ENCODE measurements around the gene MRRF.

MRRF gene, protein sequence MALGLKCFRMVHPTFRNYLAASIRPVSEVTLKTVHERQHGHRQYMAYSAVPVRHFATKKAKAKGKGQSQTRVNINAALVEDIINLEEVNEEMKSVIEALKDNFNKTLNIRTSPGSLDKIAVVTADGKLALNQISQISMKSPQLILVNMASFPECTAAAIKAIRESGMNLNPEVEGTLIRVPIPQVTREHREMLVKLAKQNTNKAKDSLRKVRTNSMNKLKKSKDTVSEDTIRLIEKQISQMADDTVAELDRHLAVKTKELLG

DNA sequence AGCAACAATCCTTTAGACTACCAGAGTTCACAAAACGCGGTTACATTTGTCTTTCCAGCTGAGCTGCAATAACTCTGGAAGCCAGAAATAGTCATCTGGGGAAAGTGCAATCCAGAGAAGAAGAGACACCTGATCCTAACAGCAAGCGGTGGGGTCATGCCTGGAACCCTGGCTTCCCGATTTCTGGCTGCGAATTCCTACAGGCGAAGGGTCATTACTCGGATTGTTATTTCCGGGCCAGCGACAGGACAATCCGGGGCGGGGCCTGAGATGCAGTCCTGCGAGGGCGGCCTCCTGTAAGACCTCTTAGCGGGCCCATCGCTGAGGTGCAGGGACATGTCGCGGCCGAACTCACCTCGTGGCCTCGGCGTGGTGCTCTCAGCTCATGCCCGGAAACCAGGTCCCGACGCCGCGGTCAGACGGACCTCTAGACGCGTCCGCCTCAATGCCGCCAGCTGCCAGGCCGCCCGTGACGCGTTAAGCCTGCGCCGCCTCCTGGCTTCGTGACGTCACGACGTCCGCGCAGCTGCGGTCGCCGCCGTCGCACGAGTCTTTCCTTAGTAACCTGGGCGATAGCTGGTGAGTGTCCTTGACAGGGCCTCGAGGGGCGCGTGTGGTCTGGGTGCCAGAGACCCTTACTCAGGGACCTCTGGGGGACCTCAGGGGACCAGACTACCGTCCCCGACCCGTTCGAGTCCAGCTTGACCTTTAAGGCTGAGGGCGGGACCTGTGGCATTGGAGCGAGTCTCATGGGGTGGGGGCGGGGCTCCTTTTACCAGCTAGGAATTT is at the start of gene MRRF, which contains the start of gene RBM18:
TSS of gene MRRF (plus strand) at position 523 of the 789 bp plus-strand sequence. CDS start 6,010 bp downstream, outside the sequence.
TSS of gene RBM18 (minus strand) at position 481 of the 789 bp plus-strand sequence. CDS start 3,348 bp downstream, outside the sequence.
- DNase-seq (ENCODE audit: low read depth), result peak; percentile 85

DNA sequence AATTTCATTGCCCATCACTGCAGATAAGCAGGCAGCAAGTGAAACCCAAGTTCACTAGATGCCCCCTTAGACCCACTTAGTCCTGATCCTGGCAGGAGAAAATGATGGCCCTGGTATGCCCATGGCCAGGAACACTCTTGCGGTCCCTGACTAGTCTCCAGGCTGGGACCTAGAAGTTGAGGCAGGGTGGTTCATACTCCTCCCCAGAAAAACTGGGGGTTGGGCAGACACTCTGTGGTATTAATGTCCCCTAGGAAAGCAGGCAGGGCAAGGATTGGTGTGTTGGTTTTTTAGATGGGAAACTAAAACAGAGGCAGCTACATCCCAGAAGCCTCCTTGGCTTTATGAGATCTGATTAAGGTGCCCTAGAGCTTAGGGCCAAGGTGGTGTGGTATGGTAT is 49.0 kb upstream of the MRRF start:
- DNase-seq (ENCODE audit: low read depth), result no peak

DNA sequence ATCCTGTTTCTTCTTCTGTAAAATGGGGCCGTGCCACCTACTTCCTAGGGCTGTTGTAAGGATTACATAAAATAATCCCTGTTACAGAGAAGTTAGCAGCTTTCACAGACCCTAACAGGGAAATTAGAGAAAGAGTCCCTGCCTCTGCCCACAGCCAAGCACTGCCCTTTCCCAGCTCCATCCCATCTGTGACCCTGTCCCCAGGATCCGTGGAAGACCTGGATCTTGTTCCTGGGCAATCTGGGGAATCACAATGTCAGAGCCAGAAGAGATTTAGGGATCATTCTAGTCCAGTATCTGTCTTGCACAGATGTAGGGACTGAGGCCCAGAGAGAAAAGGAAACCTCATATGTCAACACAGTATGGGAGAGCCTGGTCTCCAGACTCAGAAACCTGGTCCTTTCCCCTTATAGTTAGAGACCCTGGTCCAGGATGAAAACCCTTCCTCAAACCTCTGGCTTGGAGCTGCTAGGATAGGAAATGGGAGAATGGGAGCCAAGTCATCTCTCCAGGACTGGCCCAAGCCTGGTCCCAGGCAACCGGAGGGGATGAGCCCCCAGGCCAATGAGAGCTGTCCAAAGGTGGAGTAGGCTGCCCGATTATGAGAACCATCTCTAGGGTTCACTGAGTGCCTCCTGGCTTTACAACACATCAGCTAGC is 48.4 kb upstream of the MRRF start:
- no peak for DNase-seq (ENCODE audit: low read depth)

DNA sequence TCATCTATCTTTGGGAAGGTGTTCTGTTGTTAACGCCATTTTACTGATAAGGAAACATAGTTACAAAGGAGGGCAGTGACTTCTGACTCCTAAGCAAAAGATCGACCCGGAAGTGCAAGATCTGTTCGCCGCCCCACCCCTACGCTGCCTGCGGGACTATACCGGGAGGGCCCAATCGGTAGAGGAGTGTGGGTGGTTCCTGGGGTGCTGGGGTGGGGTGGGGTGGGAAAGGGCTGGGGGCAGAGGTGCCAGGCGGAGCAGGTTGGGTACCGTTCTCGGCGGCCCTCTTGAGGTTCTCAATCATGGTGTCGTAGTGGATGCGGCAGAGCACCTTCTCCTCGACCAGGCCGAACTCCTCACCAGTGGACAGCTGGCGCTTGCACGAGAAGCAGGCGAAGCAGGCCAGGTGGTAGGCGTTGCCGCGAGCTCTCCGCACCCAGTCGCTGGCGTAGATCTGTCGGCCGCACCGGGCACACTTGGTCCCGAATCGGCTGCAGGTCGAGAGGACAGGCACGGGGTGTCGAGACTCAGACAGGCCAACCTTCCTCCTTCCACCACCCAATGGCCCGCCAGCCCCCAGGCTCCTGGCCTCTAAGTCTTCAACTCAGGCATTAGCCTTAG is 47.8 kb upstream of the MRRF start:
- no peak for DNase-seq (ENCODE audit: low read depth)

DNA sequence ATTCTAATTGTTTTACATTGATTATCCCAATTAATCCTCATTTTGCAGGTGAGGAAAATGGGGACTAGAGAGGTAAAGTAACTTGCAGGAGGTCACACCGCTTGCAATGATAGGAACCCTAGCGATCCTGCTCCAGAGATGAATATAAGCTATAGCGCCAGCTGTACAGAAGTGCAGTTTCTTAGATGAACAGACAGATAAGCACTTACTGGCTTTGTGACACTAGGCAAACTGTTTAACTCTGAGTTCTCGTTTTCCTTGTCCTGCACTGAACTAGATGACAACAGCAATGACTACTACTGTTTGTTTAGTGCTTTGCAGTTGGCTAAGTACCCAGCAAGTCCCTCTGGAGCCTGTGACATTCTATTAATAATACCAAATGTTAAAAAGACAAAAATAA is 47.0 kb upstream of the MRRF start:
- DNase-seq (ENCODE audit: low read depth), result no peak

DNA sequence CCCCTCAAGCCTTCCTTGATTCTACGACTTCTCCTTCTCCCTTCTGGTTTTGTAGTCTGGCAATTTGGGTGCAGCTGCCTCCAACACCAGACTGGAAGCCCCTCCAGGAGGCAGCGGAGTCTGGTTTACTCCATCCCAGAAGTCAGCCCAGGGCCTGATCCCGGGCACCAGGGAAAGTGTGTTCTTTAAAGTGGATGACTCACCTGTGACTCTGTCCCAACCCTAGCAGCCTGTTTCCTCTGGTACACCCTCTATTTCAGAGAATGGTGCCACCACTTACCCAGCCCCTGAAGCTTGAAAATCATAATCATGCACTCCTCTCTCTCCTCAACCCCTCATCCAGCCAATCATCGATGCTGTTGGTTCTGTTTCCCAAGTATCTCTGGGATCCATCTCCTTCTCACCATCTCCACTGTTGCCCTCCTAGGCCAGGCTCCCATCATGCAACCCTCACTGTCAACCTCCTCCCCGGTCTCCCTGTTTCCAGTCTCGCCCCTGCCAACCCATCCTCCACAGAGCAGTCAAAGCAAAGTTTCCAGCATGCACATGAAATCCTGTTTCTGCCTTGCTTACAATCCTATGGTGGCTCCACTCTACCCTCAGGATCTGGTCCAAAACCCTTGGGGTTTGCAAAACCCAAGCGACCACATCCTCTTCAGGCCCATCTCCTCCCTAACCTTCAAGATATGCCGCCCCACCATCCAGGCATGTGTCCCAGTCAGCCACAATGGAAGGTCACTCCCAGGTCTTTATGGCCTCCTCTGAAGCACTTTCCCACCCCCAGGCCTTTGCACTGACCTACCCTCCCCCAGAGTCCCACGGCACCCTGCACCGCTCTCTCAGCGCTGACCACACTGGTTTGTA is 46.4 kb upstream of the MRRF start:
- DNase-seq (ENCODE audit: low read depth), result no peak

DNA sequence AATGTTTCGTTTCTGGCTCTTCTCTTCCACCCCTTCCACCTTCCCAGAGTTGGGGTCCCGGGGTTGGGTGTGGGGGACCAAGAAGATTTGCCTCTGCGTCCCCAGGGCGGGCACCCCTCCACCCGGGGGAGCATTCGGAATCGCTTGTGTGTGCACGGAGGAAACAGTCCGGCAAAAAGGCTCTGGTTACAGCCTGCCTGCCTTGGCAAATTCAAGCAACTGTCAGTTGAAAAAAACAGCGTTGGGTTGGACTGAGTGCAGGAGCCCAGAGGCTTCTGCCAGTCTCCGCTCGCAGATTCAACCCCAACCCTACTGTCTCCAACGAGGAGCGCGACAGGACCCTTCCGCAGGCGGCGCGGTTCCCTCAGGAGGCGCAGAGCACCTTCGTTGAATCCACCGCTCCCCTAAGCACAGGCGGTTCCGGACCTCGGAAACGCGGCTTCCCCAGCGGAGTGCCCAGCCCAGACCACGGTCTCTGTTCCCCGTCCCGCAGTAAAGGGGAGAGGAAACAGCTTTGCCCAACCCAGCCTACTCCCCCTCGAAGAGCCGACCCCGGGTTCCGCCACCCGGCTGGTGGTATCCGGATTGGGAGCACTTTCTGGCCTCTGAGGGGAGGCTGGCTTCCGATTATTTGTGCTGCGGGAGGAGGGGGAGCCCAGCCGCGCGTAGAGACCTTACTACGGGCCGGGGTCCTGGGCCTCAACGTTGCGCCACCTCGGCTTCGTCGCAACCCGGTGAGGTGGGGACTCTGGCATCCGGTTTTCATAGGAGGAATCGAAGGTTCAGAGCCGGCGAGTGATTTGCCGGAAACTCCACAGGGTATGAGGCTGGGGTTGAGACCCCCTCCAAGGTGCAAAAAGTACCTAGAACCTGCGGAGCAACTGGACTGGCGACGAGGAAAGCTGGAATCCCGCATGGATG is 45.5 kb upstream of the MRRF start:
- DNase-seq (ENCODE audit: low read depth), result no peak

DNA sequence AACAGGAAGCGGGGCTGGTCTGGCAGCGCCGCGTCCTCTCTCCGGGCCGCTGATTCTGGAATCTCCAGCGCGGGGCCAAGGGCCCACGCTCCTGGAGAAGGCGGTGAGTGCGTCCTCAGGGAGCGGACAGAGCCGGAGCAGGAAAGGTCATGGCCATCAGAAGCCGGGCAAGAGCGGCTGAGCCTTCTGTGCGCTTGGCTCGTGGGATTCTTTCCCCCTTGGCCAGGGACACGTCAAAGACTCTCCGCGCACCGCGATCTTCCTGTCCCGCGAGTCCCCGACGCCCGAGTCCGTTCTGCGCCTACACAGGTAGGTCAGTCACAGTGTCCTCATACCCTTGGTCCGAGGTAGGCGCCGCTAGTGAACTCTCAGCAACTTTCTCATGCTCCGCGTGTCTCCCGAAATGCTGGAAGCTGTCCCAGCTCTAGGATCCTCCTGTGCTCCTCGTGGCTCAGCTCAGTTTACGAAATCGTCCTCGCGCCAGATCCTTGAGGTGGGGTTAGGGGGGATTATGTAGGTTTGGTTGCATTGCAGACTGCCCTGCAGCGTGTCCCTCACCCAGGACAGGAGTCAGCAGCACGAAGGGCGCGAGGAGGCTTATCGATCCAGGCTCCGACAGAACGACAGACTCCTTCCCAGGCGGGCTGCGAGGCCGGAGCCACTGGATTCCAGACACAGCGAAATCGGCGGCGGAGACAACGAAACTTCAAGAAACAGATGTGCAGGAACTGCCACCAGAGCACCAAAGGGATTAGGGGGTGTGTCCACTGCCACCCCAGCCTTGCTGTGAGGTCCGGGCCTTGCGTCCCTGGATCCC is 44.6 kb upstream of the MRRF start:
- DNase-seq (ENCODE audit: low read depth), result no peak

DNA sequence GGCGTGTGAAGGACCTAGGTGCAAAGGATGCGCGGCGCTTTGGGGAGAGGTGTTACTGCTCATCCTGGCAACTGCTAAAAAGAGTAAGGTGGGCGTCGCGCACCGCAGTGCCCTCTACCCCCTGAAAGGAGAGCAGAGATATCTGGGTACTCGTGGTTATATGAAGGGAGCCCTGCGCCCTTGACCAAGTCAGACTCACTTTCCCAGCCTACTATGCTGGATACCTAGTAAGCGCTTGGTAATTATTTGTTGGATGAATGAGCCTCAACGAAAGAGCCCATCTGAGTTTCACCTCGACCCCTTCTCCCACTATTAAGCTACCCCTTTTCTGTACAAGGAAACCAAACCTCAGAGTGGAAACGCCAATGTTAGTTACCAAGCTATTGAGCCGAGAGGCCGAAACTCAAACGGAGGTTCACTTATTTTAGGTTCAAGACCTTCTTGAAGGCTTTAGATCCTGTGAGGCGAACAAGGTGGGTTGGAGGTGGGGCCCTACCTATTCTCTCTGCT is 44.0 kb upstream of the MRRF start:
- no peak for DNase-seq (ENCODE audit: low read depth)

DNA sequence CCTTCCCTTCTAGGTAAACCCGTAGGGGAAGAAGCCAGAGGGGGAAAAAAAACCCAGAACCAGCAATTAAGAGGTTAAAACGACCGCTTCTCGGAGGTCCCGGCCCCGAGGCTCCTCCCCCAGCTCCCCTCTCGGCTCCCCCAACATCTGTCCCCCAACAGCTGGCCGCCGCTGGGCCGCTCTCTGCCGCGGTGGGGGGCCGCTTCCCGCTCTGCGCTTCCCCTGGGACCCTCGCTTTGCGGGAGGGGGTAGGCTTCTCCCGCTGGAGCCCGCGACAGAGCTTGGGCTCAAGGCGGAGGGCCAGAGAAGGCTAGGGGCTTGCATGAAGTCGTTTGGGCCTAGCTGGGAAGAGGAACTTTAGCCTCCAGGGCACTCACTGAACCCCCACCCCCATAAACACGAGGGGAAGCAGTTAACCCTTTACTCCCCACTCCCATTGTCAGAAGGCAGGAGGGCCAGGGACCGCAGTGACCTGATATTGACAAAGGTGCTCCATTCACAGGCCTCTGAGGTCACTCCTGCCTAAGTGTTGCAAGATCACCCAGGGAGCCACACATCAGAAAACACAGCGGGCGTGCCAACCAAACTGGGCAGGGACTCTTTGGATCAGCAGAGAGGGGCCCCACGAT is 43.4 kb upstream of the MRRF start:
- DNase-seq (ENCODE audit: low read depth), result no peak

DNA sequence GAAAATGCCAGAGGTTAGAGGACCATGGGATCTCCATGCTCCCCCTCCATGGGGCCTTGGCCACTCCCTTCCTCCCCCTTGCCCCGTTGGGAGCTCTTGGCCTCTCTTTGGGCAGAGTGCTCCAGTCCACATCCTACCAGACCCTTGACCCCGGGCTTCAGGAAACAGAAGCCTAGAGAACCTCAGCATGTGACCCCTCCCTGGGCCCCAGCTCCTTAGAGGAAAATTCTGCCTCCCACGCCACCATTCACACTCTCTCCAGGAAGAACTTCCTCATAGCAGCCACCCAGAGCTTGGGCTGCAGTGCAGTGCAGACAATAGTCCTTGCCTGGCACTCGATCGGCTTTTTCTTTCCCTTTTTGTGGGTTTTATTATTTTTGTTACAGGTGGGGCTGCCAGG is 41.9 kb upstream of the MRRF start:
- DNase-seq (ENCODE audit: low read depth), result no peak

DNA sequence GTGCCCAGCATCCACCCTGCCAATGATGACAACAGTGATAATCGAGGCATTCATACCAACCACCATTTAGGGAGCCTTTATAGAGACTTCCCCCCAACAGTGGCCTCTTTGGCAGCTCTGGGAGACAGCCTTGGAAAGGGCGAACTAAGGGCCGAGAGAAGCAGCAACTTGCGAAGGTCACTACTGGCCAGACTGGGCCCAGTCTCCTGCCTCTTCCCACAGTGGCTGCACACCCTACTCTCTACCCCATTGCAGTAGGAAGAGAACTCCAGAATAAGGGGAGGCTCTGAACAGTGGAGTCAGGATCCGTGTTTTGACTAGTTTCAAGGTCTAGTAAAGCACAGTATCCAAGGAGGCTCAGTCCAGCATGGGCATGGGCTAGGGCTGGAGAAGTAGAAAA is 41.2 kb upstream of the MRRF start:
- DNase-seq (ENCODE audit: low read depth), result no peak

DNA sequence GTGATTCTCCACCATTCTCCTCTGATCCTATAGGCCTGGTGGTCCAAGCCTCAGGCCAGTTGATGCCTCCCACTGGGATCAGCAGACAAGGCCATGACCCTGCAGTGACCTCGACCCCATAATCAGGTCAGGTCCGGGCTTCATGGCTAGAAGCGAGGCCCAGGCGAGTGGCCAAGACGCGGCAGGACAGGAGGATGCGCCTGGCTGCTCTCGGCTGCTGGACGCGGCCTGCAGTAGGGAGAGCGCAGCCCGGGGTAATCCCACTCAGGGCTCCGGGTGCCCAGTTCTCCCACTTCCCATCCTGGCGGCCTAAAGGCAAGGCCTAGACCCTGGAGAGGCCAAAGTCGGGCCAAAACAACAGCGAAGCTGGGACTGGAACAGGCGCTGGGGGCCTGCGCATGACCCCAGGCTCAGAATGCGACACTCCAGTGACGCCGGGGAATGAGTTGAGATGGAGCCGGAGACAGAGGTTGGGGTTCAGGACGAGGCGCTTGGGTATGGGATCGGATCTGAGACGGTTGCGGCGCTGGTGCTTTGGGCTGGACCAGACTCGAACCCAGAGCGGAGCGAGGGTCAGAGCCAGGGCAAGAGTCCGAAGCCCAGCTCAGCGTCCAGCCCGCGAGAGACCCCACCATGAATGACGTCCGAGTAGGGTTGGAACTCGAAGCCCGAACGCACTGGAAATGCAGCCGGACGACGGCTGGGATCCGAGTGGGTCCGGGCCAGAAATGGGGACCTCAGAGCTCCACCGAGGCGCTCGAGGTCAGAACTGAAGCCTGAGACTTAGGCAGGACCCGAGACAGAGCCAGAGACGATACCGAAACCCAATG is 39.2 kb upstream of the MRRF start:
- no peak for DNase-seq (ENCODE audit: low read depth)

DNA sequence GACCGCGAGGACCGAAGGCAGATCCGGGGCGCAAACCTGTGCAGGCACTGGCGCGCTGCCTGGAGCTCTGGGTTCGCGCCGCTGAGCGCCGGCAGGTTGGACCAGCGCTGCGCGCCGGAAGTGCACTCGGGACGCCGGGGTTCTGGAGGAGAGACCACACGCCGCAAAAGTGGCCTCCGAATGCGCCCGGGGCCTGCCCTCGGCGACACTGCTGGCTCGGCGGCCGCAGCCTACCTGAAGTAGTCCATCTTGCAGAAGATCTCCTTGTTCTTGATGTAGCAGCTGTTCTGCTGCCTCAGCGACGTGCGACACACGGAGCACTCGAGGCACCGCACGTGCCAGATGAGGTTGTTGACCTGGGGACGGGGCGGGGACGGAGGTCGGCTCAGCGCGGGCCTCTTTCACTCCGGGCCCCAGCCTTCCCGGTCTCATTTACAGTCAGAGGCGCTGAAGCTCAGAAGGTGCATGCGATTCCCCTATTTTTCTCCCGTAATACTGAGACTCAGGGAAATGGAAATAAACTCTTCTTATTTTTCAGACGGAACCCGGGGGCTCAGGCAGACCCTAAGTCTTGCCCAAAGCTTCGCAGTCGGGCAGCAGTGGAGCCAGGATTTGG is 38.4 kb upstream of the MRRF start:
- no peak for DNase-seq (ENCODE audit: low read depth)

DNA sequence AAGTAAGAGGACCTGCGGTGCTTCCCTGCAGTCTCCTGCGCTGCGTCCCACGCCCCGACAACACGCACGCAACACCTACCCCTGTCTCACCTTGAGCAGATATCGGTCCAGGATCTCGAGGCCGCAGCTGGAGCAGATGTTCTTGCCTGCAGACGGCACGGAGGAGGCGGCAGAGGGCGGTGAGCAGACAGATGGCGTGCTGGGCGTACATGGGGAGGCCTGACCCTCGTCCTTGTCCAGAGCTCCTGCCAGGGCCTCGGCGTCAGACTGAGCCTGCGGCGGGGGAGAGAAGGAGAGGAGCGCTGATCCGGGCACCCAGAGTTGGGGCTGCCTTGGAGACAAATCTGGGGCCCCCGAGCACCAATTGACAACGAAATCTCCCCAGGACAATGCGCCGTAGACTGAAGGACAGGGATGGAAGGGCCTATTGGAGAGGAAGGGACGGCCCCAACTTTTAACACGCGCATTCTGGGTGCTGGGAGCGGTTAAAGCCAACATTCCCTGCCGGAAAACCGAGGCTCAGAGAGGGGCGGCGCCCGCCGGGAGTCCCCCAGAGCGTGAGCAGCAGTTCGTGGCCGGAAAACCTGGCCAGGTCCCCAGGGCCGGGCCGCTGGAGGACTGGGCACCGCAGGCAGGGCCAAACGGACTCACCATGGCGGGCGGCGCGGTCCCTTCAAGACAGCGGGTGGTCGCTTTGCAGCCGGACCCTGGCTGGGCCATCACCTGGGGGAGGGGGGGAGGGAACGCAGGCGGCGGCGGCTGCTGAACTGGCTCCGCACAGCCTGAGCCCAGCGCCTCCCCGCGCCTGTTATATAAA is 37.7 kb upstream of the MRRF start:
- no peak for DNase-seq (ENCODE audit: low read depth)

DNA sequence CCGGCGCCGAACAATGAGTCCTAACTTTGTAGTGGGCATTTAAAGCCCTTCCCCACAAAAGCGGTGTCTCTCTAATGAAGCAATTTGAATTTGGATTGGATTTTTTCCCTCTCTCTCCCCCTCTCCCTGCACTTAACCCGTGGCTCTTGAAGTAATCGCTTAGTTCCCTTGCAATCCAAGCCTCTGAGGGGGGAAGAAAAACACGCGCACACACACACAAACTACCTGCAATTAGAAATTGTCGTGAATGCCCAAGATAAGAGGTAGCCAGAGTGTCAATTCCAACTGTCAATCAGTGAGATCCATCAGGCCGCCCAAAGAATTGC is 37.1 kb upstream of the MRRF start:
- no peak for DNase-seq (ENCODE audit: low read depth)

DNA sequence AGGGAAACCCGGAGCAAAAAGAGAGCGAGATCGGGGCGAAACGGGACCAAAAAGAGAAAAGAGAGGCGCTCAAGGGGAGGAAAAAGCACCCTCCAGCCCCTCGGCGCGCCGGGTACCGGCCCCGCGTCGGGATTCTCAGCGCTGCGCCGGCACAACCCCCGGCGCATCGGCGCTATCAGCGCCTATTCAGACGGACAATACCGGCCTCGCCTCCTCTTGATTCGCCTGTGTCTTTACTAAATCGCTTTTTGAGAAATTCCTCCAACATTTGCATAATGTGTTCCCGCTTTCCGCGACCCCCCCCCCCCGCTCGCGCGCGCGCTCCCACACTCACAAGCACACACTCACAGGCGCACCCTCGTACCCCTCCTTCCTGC is 36.5 kb upstream of the MRRF start:
- no peak for DNase-seq (ENCODE audit: low read depth)
